NK-92 (cell line): ENCODE measurements around the gene RYK.
"Not testable (repeated sequence)": the region's sequence is repeated elsewhere in the genome, so short reads cannot be mapped to it uniquely, and the experiment has no call there.

Experiments
- DNase-seq: peaks from one replicate; lab custom pipeline; 2025; ENCODE audit not compliant: unreplicated experiment; lab: John Stamatoyannopoulos, UW

Gene RYK

GRCh38 chr3:134255404-134255803 is 4.7 kb upstream of the RYK start:
- no peak for DNase-seq

DNA sequence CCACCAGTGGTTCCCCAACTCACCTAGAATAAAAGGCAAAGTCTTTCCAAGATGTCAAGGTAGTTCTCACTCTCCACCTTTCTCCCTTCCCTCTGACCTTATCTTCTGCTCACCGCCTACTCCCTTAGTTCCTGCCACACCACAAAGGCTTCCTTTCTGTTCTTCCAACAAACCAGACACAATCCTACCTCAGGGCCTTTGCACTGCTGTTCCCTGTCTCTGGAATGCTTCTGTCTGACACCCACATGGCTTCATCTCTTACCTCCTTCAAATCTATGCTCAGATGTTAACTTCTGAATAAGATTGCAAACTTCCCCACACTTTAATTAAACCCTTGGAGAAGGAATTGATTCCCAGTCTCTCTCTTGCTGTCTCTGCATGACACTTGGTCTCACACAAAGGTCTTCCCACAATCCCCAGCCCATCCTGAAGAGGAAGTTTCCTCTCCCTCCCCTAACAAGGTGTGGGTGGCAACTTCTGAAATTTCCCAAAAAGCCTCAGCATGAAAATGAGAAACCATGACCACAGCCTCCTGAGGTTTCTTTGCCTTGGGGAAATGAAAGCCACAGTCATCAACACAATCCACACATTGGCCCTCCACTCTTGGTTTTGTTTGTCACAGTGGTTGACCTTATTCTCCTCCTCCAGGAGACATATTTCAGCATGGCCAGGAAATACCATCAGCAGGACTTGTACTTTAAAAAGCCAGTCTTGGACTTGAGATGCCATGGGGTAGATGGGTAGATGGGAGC is 3.0 kb upstream of the RYK start:
- no peak for DNase-seq

GRCh38 chr3:134252766-134253165 is 2.1 kb upstream of the RYK start:
- DNase-seq: no peak

DNA sequence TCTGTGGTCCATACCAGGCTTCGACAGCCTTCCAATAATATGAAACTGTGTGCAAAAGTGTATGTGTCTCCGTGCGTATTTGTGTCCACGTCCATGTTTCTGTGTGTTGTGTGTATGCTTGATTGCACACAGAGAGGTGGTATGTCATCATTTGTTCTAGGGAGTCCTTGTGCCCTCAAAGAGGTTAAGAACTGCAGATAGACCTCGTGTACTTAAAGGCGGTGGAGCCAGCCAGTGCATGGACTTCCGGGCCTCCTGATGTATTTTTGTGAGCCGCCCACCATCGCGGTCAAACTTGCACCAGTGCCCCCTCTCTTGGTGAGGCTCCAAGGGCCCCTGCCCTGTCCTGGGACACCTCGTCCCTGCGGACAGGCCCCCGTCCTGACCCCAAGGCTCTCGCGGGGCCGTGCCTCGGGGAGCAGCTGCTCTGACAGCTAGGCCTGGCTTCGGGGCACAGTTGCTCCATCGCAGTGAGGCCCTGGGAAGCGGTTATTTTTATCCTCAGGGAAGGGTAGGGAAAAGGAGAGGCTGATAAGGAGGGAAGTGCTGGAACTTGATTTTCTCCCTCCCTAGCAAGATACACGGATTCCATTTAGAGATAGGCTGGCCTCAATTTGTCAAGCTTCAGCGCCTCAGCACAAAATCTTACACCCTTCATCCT is 1.2 kb upstream of the RYK start:
- no peak for DNase-seq

- no peak for DNase-seq
Observed at GRCh38 chr3:134249935-134250716, 533 bp downstream of the RYK start.

DNA sequence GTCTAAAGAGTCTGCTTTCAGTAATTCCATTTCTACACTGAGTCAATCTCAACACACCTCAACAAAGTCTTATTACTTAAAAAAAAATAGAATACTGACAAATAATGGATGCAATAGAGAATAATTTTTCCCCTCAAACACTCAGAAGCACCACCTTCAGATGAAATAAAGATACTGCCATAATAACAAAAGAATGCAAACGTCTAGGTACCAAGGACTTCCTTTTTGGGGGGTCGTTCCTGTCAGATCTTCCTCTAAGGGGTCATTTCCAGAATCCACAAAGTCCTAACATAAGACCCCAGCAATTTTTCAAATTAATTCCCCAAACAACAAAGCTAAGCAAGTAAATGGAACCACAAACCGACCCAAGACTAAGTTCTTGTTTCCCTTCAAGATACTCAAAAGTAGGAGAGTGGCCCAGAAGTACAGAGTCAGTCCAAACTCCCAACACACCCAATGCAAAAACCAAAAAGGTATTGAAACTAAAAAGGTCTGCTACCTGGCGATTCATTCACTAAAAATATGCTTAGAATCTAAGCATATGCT is 1.3 kb downstream of the RYK start:
- no peak for DNase-seq

DNA sequence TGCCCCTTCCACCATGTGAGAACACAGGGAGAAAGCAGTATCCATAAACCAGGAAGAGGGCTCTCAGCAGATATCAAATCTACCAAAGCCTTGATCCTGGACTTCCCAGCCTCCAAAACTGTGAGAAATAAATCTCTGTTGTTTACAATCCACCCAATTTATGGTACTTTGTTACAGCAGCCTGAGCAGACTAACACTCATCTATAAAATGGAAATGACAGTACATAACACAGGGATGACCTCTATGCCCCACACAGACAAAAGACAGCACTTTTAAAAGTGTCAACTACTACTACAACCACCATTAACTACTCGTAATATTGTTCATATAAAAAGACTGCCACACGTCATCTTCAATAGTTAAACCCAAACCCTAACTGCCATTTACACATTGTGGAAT is 5.7 kb downstream of the RYK start:
- DNase-seq: no peak

DNA sequence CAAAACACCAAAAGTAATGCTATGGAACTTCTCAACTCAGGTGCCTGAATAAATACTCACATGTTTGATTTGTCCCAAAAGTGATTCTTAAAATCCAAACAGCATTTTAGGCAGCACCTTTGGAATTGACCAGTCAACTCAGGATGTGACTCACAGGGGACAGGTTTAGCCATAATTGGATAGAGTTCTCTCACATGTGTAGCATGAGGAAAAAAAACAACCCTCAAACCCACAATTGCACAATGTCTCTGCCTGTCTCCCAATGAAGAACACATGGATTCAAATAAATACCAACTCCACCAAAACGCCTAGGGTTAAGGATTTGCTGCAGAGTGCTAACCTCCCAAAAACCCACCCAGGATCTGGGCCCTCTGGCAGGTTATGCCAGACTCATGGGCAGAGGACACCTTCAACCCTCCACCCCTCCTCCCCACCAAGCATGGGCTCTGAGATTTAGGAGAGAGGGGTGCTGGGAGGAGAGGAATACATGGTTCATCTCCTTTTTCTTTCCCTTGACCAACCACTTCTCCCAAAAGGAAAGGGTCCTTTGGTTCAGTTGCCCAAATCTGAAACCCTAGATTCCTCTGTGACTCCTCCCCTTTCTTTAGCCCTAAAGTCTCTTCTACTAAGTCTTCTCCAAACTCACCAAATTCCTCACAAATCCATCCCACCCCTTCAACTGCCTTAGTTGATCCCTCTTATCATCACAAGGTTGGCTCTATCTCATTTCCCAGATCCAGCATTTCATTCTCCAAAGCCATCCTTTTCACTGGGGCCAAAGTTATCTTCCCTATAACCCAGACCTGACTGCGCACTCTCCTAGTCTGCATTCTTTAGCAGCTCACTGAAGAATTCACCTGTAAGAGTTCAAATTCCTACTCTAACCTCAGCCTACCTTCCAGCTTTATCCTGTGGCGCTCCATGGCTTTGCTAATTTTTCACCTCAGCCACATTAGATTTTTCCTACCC is 7.7 kb downstream of the RYK start:
- no peak for DNase-seq

DNA sequence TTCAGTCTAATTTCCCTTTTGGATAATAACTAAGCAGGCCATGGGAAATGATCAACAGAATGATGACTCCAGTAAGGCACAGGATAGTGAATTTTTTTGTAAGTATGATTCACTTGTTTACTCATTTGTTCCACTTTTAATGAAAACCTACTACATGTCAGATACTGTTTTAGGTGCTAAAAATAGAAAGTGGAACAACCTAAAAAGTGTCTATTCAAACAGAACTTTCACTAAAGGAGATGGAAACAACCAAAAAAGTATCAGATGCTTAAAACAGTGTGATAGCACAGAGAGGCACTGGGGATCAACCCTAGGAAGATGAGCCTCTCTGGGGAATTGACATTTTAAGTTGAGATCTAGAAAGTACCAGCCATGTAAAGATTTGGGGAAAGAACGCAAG is 11.1 kb downstream of the RYK start:
- DNase-seq: no peak

DNA sequence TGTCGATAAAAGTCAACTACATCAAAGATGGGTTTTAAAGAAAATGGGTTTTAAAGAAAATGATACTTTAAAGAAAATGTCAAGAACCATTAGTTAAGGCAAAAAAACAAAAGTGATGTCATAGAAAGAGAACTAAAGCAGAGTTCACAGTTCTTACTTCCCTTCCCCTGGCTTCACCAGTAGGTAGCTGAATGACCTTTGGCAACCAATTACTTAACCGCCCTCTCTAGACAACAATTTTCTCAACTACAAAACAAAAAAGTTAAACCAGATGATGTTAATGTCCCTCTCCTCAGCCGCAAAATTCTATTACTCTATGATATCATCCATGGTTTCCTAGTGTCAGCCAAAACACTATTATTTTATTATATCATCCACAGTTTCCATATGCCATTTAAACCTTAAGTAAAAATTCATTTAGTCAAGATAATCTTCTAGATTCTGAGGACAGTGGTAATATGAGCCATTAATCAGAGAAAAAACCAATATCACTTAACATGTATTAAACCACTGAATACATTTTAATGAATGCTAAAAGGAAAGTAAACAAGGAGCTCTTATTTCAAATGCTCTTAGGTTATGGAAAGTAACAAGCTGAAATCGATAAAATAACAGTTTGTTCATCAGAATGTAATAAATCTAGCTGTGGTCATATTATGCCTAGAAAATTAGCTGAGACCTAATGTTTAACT is 13.1 kb downstream of the RYK start:
- no peak for DNase-seq

GRCh38 chr3:134236505-134237170 is 14.0 kb downstream of the RYK start:
- DNase-seq: no peak

GRCh38 chr3:134235577-134236076 is 15.0 kb downstream of the RYK start:
- DNase-seq: no peak

GRCh38 chr3:134232951-134233350 is 17.7 kb downstream of the RYK start:
- DNase-seq: no peak

GRCh38 chr3:134232151-134232550 is 18.5 kb downstream of the RYK start:
- no peak for DNase-seq

GRCh38 chr3:134231131-134231530 is 19.5 kb downstream of the RYK start:
- no peak for DNase-seq

GRCh38 chr3:134229038-134229437 is 21.6 kb downstream of the RYK start:
- DNase-seq: no peak

DNA sequence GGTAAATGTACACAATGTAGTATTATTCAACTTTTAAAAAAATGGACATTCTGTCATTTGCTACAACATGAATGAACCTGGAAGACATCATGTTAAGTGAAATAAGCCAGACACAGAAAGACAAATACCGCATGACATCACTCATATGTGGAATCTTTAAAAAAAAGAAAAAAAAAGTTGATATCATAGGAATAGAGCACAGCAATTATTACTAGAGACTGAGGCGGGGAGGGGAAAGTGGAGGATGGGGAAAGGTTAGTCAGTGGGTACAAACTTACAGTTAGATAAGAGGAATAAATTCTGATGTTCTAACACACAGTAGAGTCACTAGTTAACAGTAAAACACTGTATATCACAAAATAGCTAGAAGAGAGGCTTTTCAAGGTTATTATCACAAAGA is 22.2 kb downstream of the RYK start:
- no peak for DNase-seq

DNA sequence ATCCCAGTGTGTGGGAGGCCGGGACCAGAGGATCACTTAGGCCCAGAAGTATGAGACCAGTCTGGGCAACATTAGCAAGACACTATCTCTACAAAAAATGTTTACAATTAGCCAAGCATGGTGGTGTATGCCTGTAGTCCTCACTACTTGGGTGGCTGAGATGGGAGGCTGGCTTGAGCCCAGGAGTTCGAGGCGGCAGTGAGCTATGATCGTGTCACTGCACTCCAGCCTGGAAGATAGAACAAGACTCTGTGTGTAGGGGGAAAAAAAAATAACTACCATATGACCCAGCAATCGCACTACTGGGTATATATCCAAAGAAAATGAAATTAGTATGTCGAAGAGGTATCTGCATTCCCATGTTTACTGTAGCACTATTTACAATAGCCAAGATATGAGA is 22.6 kb downstream of the RYK start:
- no peak for DNase-seq

DNA sequence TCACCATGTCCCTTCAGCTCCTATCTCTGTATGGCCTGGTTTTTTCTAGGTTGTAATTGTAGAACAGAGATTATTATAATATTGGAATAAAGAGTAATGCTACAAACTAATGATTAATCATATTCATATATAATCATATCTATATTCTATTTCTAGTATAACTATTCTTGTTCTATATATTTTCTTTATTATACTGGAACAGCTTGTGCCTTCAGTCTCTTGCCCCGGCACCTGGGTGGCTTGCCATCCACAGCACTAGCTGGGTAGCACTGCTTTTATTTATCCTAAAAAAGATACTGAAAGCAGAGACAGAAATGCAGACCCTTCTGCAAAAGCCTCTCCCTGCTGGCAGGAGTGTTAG is 25.9 kb downstream of the RYK start:
- DNase-seq: not testable (repeated sequence)
